ACC112 (cell line): ENCODE measurements around the gene TAF4B.
"Not testable (repeated sequence)": the region's sequence is repeated elsewhere in the genome, so short reads cannot be mapped to it uniquely, and the experiment has no call there.

Experiments used
- H2AFZ ChIP-seq: fragments of 200-600 bp; sonication (generic); one replicate; pipeline ENCODE4 v1.6.0; 2017; ENCODE audit warnings: antibody characterized with exemption, low read length; ENCODE audit not compliant: unreplicated experiment
- H3K27ac ChIP-seq: fragments of 200-600 bp; sonication (generic); 2 replicates; pipeline ENCODE4 v1.5.1; 2014; ENCODE audit warnings: low read depth, mild to moderate bottlenecking, antibody characterized with exemption, low read length, moderate library complexity
- H3K27me3 ChIP-seq: fragments of 200-600 bp; sonication (generic); 2 replicates; pipeline ENCODE4 v1.6.1; 2014; ENCODE audit warnings: mild to moderate bottlenecking, antibody characterized with exemption, low read length, moderate library complexity, mixed read lengths; ENCODE audit not compliant: insufficient read depth
- H3K36me3 ChIP-seq: fragments of 200-600 bp; sonication (generic); 2 replicates; pipeline ENCODE4 v1.6.1; 2016; ENCODE audit warnings: mild to moderate bottlenecking, antibody characterized with exemption, low read length, moderate library complexity, mixed read lengths; ENCODE audit not compliant: insufficient read depth
- H3K4me1 ChIP-seq: fragments of 200-600 bp; sonication (generic); one replicate; pipeline ENCODE4 v1.6.1; 2016; ENCODE audit warnings: low read length, mixed read lengths; ENCODE audit not compliant: insufficient read depth, unreplicated experiment, control insufficient read depth
- H3K4me3 ChIP-seq: fragments of 200-600 bp; sonication (generic); 2 replicates; pipeline ENCODE4 v1.5.1; 2014; ENCODE audit warnings: mild to moderate bottlenecking, low read depth, low read length
- H3K79me2 ChIP-seq: fragments of 200-600 bp; sonication (generic); one replicate; pipeline ENCODE4 v1.6.0; 2016; ENCODE audit warnings: low read length; ENCODE audit not compliant: control insufficient read depth, unreplicated experiment, insufficient read depth

The TAF4B gene

GRCh38 chr18:26378701-26379100, 152.5 kb downstream of the TAF4B start:
- Histone ChIP-seq H3K79me2 (no peaks in the 10 kb centered on the region), H2AFZ (no peak overlapping the region), H3K27me3 (no peaks in the 10 kb centered on the region), H3K27ac (no peak overlapping the region), H3K36me3 (no peaks in the 10 kb centered on the region), H3K4me1 (no peaks in the 10 kb centered on the region), H3K4me3 (no peak overlapping the region)

DNA sequence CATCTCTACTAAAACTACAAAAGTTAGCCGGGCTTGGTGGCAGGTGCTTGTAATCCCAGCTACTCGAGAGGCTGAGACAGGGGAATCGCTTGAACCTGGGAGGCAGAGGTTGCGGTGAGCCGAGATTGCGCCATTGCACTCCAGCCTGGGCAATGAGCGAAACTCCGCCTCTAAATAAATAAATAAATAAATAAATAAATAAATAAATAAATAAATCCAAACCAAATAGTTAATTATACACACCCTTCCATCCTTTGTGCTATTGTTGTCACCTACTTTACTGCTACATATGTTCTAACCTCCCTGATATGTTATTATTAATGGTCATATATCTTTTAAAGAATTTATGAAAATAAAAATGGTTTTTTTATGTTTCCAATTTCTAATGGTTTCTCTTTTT, 155.3 kb downstream of the TAF4B start:
- H3K27ac ChIP-seq, H2AFZ ChIP-seq, H3K27me3 ChIP-seq, H3K36me3 ChIP-seq, H3K79me2 ChIP-seq, H3K4me3 ChIP-seq: not testable (repeated sequence)
- peaks cover 10% of the 10 kb centered on the region for H3K4me1 ChIP-seq

GRCh38 chr18:26383454-26384270, 157.4 kb downstream of the TAF4B start:
- Histone ChIP-seq H2AFZ (no peak overlapping the region), H3K79me2 (no peaks in the 10 kb centered on the region), H3K36me3 (no peaks in the 10 kb centered on the region), H3K27ac (no peak overlapping the region), H3K4me1 (peaks cover 17% of the 10 kb centered on the region), H3K4me3 (no peak overlapping the region), H3K27me3 (no peaks in the 10 kb centered on the region)

DNA sequence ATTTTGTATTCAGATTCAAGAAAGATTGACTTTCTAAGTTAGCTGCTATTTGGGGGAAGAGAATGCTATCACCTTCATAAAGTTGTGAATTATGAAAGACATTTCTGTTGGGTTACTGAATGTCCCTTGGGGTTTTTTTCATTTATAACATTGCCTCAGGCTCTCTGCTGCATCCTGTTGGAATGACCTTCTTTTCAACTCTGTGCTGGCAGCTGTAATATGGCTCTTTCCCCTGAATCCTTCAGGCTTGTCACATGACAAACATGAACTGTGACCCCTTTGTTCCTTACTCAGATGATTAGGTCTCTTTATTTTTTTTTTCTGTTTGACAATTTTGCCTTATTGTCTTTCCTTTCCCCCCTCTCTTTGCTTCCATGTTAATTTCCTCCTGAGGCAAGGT, 159.8 kb downstream of the TAF4B start:
- H3K4me3 ChIP-seq, result peak overlapping the region; percentile 1; the same call in 1 of the 2 replicates
- peaks cover 17% of the 10 kb centered on the region for H3K4me1 ChIP-seq
- H2AFZ ChIP-seq, result no peak overlapping the region
- H3K79me2 ChIP-seq, result no peaks in the 10 kb centered on the region
- no peaks in the 10 kb centered on the region for H3K27me3 ChIP-seq
- H3K36me3 ChIP-seq, result no peaks in the 10 kb centered on the region
- H3K27ac ChIP-seq, result peak overlapping the region; percentile 72

DNA sequence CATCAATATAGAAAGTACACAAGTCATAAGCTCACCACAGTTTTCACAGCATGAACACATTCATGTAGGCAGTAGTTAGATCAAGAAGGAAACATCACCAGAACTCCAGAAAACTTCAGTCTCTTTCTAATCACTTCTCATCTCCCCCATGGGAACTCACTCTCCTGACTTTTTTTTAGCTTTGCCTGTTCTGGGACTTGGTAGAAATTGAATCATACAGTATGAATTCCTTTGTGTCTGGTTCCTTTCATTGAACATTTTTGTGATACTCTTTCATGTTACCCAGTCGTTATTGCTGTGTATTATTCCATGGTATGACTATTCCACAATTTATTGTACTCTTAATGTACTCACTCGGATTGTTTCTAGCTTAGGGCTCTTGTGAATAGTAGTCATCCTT, 160.2 kb downstream of the TAF4B start:
- Histone ChIP-seq H2AFZ (peak overlapping the region; percentile 61), H3K79me2 (no peaks in the 10 kb centered on the region), H3K4me3 (0 out of 2 replicates have a peak overlapping the region, but pooled peaks have one; percentile 11), H3K36me3 (no peaks in the 10 kb centered on the region), H3K4me1 (peaks cover 17% of the 10 kb centered on the region), H3K27me3 (no peaks in the 10 kb centered on the region), H3K27ac (peak overlapping the region; percentile 72)

GRCh38 chr18:26394047-26394654, 167.9 kb downstream of the TAF4B start:
- no peaks in the 10 kb centered on the region for H3K27me3 ChIP-seq
- no peak overlapping the region for H3K27ac ChIP-seq
- no peak overlapping the region for H3K4me3 ChIP-seq
- no peaks in the 10 kb centered on the region for H3K4me1 ChIP-seq
- no peaks in the 10 kb centered on the region for H3K36me3 ChIP-seq
- no peak overlapping the region for H2AFZ ChIP-seq
- no peaks in the 10 kb centered on the region for H3K79me2 ChIP-seq

DNA sequence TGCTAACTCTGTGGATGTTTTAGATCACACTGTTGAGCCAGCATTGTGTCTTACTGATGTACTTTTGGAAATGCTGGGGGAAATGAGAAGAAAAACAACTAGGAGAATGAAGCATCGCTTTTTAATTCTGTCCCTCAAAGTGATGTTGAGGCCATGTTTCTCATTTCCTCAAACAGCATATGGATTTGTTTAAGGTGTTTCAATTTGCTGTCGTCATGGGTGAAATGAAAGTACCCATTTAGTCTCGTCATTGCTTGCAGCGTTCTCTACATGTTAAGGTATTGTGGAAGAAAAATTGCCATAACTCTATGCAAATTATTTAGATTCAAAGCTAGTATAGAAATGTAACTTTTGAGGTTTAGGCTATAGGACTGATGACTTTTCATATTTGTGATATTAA, 170.8 kb downstream of the TAF4B start:
- no peak overlapping the region for H3K27ac ChIP-seq
- H3K4me3 ChIP-seq, result no peak overlapping the region
- H3K79me2 ChIP-seq, result no peaks in the 10 kb centered on the region
- H3K27me3 ChIP-seq, result no peaks in the 10 kb centered on the region
- no peaks in the 10 kb centered on the region for H3K4me1 ChIP-seq
- H3K36me3 ChIP-seq, result no peaks in the 10 kb centered on the region
- H2AFZ ChIP-seq, result no peak overlapping the region

DNA sequence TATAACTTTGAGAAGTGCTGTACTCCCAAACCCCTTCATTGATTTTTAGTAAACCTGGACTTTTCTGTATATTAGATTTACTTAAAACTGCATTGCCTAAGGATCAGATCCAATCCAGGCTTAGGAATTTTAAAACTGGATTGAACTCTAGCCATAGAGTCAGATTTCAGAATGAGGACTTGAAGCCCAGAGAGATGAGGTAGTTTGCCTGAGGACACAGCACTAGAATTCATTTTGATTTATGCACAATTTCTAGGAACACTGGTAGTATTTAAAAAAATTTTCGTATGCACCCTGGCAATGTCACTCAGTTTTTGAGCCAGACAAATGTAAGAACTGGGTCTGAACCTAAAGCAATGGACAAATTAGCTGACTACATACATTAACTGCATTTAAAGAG, 177.2 kb downstream of the TAF4B start:
- no peak overlapping the region for H3K4me3 ChIP-seq
- no peaks in the 10 kb centered on the region for H3K36me3 ChIP-seq
- no peaks in the 10 kb centered on the region for H3K4me1 ChIP-seq
- no peaks in the 10 kb centered on the region for H3K27me3 ChIP-seq
- H3K79me2 ChIP-seq, result no peaks in the 10 kb centered on the region
- no peak overlapping the region for H2AFZ ChIP-seq
- no peak overlapping the region for H3K27ac ChIP-seq

GRCh38 chr18:26405190-26405801, 179.1 kb downstream of the TAF4B start:
- H3K27ac ChIP-seq, result no peak overlapping the region
- no peaks in the 10 kb centered on the region for H3K36me3 ChIP-seq
- no peak overlapping the region for H2AFZ ChIP-seq

GRCh38 chr18:26406324-26406723, 180.1 kb downstream of the TAF4B start:
- H2AFZ ChIP-seq, result no peak overlapping the region
- H3K27ac ChIP-seq, result no peak overlapping the region
- no peaks in the 10 kb centered on the region for H3K27me3 ChIP-seq

More at GRCh38 chr18:26405190-26405801, 179.1 kb downstream of the TAF4B start:
- H3K79me2 ChIP-seq, result no peaks in the 10 kb centered on the region
- no peak overlapping the region for H3K4me3 ChIP-seq
- no peaks in the 10 kb centered on the region for H3K27me3 ChIP-seq
- H3K4me1 ChIP-seq, result no peaks in the 10 kb centered on the region

More at GRCh38 chr18:26406324-26406723, 180.1 kb downstream of the TAF4B start:
- H3K4me1 ChIP-seq, result no peaks in the 10 kb centered on the region
- no peaks in the 10 kb centered on the region for H3K36me3 ChIP-seq
- H3K4me3 ChIP-seq, result no peak overlapping the region
- H3K79me2 ChIP-seq, result no peaks in the 10 kb centered on the region
